Spleen (tissue), 11 donors: ENCODE results near the gene MYO9A. TPM values are rescaled to one million over a fixed set of nuclear protein-coding genes. Genes with fewer than 3 reads are reported as not detected.

Experiments used
- DNase-seq: peaks from one replicate; pipeline ENCODE4 v3.0.0-alpha.2; 2020
- H3K27ac ChIP-seq, 8 donors: fragments of 200-600 bp; sonication (generic) in 7 of 8; 1 replicate in 4 of 8; 2 replicates in 4 of 8; pipeline versions ENCODE4 v1.5.0 to v1.8.0; 2016 to 2021; ENCODE audit warnings: inconsistent platforms in 4 of 8, mild to moderate bottlenecking in 4 of 8, moderate library complexity in 1 of 8
- H3K27me3 ChIP-seq, 7 donors: fragments of 200-600 bp; sonication (generic) in 6 of 7; replicated peaks in 1 of 7; 1 replicate in 4 of 7; 2 replicates in 3 of 7; pipeline versions ENCODE4 v1.5.0 to v1.8.0; 2016 to 2021; ENCODE audit warnings: inconsistent platforms in 3 of 7, mild to moderate bottlenecking in 1 of 7
- H3K36me3 ChIP-seq, 6 donors: fragments of 200-600 bp; sonication (generic) in 5 of 6; 1 replicate in 4 of 6; 2 replicates in 2 of 6; pipeline versions ENCODE4 v1.5.0 to v1.8.0; 2016 to 2021; ENCODE audit warnings: inconsistent platforms in 2 of 6
- H3K4me1 ChIP-seq, 6 donors: fragments of 200-600 bp; sonication (generic) in 5 of 6; 1 replicate in 3 of 6; 2 replicates in 3 of 6; pipeline versions ENCODE4 v1.5.0 to v1.8.0; 2016 to 2021; ENCODE audit warnings: inconsistent platforms in 3 of 6
- H3K4me3 ChIP-seq, 8 donors: fragments of 200-600 bp; sonication (generic) in 7 of 8; 1 replicate in 4 of 8; 2 replicates in 4 of 8; pipeline versions ENCODE4 v1.5.0 to v1.8.0; 2016 to 2021; ENCODE audit warnings: inconsistent platforms in 4 of 8, mild to moderate bottlenecking in 4 of 8, moderate library complexity in 2 of 8
- H3K9me3 ChIP-seq, 8 donors: fragments of 200-600 bp; sonication (generic) in 7 of 8; 1 replicate in 4 of 8; 2 replicates in 4 of 8; pipeline versions ENCODE4 v1.5.0 to v1.8.0; 2016 to 2021; ENCODE audit warnings: inconsistent platforms in 4 of 8
- POLR2A ChIP-seq, 3 donors: fragments of 450-650 bp; IDR thresholded peaks; one replicate each; pipeline ENCODE4 v1.5.1; 2017; ENCODE audit warnings: antibody characterized with exemption in 3 of 3, mild to moderate bottlenecking in 1 of 3
- POLR2AphosphoS5 ChIP-seq, 3 donors: sonication (generic); formaldehyde crosslinking; IDR thresholded peaks; one replicate each; pipeline ENCODE4 v1.5.1; 2017; ENCODE audit warnings: antibody characterized with exemption in 3 of 3
- WGBS, 5 donors: extraction: QIAGEN DNeasy Blood & Tissue Kit in 3 of 5; methylation state at CpG; one replicate each; pipeline versions ENCODE4 v1.1.5 to v1.1.7; 2013 to 2018; 5-methylcytosine and 5-hydroxymethylcytosine counted together
- intact Hi-C: fragments of 100-400 bp; cut with DNase I; formaldehyde crosslinking; loops from one replicate; pipeline ENCODE4 v1.15.0; 2023; ENCODE audit warnings: low total_unique reads
- polyA plus RNA-seq, 3 donors: library from polyadenylated mRNA; stranded (reverse); fragments of 200-250 nt; gene quantifications; one replicate each; pipeline ENCODE4 v1.2.1, GENCODE V29; 2013
- total RNA-seq, 7 donors: library from RNA; depleted of rRNA in 3 of 7; stranded (reverse); fragments of >200 nt in 3 of 7; fragmentation: NEBNext Ultra II Directional in 4 of 7; extraction: Animal tissue kit (Norgen Biotek cat#: 25700) in 4 of 7; gene quantifications; one replicate each; pipeline versions ENCODE4 v1.1.0 to v1.2.1, GENCODE V29; 2016 to 2021
- TF ChIP-seq, protein P1 (sequence below), 11 experiments: fragments of 200-600 bp in 7 of 11; fragments of 450-650 bp in 4 of 11; sonication (generic) in 4 of 11; IDR thresholded peaks in 8 of 11; conservative IDR thresholded peaks in 3 of 11; 1 replicate in 7 of 11; 2 replicates in 4 of 11; pipeline versions ENCODE4 v1.4.0 to v1.8.0; 2016 to 2021; ENCODE audit warnings: antibody characterized with exemption in 11 of 11, inconsistent platforms in 4 of 11, mild to moderate bottlenecking in 1 of 11
- donor health status: healthy with polysubstance abuse.
- donor health status: DM: no; HTN: no; CAD: no; lungs with moderate emphysema.
- donor health status: DM: no; HTN: no; CAD: no.
- donor health status: Bipolar disorder and iron deficiency.
- donor health status: healthy.
- donor health status: DM: no; HTN: no; CAD: no.
- donor health status: DM: yes; HTN: yes; CAD: no.

The MYO9A gene
- total and polyA plus RNA-seq, 10 donors: 1.7 to 80.9 (median 50.9) TPM

DNA sequence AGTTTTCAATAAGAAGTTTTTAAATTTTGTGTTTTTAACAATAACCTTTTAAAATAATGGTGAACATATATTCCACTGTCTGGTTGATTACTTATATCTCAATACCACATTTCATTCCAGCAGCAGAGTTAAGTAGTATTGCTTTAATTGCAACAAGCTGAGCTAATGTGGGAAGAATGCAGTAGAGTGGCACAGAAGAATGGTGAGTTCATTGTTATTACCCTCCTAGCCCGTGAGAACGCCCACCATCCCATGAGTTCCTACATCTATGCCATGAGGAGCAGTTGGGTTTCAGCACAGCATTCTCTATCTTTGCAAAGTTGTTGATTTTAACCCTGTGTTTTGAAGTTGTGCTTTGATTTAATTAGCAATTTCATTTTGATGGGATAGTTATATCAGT, 325.4 kb downstream of the MYO9A start:
- TF ChIP-seq, protein P1, sequence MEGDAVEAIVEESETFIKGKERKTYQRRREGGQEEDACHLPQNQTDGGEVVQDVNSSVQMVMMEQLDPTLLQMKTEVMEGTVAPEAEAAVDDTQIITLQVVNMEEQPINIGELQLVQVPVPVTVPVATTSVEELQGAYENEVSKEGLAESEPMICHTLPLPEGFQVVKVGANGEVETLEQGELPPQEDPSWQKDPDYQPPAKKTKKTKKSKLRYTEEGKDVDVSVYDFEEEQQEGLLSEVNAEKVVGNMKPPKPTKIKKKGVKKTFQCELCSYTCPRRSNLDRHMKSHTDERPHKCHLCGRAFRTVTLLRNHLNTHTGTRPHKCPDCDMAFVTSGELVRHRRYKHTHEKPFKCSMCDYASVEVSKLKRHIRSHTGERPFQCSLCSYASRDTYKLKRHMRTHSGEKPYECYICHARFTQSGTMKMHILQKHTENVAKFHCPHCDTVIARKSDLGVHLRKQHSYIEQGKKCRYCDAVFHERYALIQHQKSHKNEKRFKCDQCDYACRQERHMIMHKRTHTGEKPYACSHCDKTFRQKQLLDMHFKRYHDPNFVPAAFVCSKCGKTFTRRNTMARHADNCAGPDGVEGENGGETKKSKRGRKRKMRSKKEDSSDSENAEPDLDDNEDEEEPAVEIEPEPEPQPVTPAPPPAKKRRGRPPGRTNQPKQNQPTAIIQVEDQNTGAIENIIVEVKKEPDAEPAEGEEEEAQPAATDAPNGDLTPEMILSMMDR (IDR thresholded peaks at IDR 0.05 in 8 of 11, conservative IDR thresholded peaks at IDR 0.05 in 3 of 11): no peak
- no peak for TF ChIP-seq POLR2AphosphoS5 (IDR thresholded peaks at IDR 0.05)
- TF ChIP-seq POLR2A (IDR thresholded peaks at IDR 0.05): no peak

GRCh38 chr15:71791975-71792374, 326.0 kb downstream of the MYO9A start:
- no peak overlapping the region for H3K4me3 ChIP-seq
- no peak for TF ChIP-seq POLR2AphosphoS5 (IDR thresholded peaks at IDR 0.05)
- TF ChIP-seq POLR2A (IDR thresholded peaks at IDR 0.05): no peak
- TF ChIP-seq, protein P1 (IDR thresholded peaks at IDR 0.05 in 8 of 11, conservative IDR thresholded peaks at IDR 0.05 in 3 of 11): no peak
- no peak overlapping the region for H3K27ac ChIP-seq
- WGBS, 5 donors: 85 to 97% (median 92%) methylated on average over 7 of the region's 7 CpGs
- H3K9me3 ChIP-seq: no peaks in the 10 kb centered on the region
- no peaks in the 10 kb centered on the region for H3K36me3 ChIP-seq
- no peak for DNase-seq
- H3K27me3 ChIP-seq: no peaks in the 10 kb centered on the region
- intact Hi-C loops: no loop called here
- no peaks in the 10 kb centered on the region for H3K4me1 ChIP-seq

More for the DNA sequence above, 325.4 kb downstream of the MYO9A start:
- Histone ChIP-seq H3K27ac (no peak overlapping the region), H3K4me1 (no peaks in the 10 kb centered on the region), H3K9me3 (no peaks in the 10 kb centered on the region), H3K4me3 (no peak overlapping the region), H3K27me3 (no peaks in the 10 kb centered on the region), H3K36me3 (no peaks in the 10 kb centered on the region)
- 66 to 82% (median 74%) methylated on average over 2 of the region's 2 CpGs for WGBS, 5 donors
- no peak for DNase-seq
- intact Hi-C loops: no loop called here

DNA sequence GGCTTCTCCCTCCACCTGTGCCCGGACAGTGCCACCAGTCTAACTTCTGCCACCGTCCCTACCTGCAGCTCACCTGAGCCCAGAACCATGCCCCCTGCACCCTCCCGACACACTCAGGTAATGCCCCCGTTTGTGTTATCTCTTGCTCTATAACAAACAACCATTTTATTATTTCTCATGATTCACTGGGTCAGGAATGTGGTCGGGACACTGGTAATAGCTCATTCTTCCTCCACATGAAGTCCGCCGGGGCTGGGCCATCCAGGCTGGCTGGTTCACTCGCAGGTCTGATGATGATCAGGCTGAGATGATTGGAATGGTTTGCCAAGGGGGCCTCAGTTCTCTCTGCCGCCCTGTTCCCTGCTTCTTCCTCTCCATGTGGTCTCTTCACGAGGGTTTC, 327.9 kb downstream of the MYO9A start:
- Histone ChIP-seq H3K4me3 (no peak overlapping the region), H3K9me3 (no peaks in the 10 kb centered on the region), H3K27ac (no peak overlapping the region), H3K27me3 (peaks cover 0 to 12% (median 0%) of the 10 kb centered on the region in 7 donors), H3K36me3 (no peaks in the 10 kb centered on the region), H3K4me1 (no peaks in the 10 kb centered on the region)
- no peak for DNase-seq
- intact Hi-C loops: no loop called here
- TF ChIP-seq POLR2A (IDR thresholded peaks at IDR 0.05) (no peak), POLR2AphosphoS5 (IDR thresholded peaks at IDR 0.05) (no peak)
- TF ChIP-seq, protein P1 (IDR thresholded peaks at IDR 0.05 in 8 of 11, conservative IDR thresholded peaks at IDR 0.05 in 3 of 11): no peak
- WGBS, 5 donors: 78 to 85% (median 81%) methylated on average over 10 of the region's 10 CpGs

DNA sequence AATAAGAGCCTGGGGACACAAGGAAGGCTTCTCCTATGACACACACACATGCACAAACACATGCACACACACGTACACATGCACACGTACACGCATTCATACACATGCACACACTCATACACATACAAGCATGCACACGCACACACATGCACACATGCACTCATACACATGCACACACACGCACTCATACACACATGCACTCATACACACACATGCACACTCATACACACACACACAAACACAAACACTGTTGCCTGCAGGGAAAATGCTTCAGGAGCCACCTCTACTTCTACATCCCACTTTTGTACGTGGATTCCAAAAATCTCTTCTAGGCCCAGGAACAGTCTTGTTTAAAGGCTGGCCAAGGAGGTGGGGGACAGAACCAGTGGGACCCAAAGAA, 328.3 kb downstream of the MYO9A start:
- Histone ChIP-seq H3K27me3 (peaks cover 0 to 16% (median 0%) of the 10 kb centered on the region in 7 donors), H3K9me3 (no peaks in the 10 kb centered on the region), H3K4me1 (no peaks in the 10 kb centered on the region), H3K27ac (no peak overlapping the region), H3K36me3 (no peaks in the 10 kb centered on the region), H3K4me3 (no peak overlapping the region)
- TF ChIP-seq, protein P1 (IDR thresholded peaks at IDR 0.05 in 8 of 11, conservative IDR thresholded peaks at IDR 0.05 in 3 of 11): no peak
- no peak for TF ChIP-seq POLR2A (IDR thresholded peaks at IDR 0.05)
- no peak for TF ChIP-seq POLR2AphosphoS5 (IDR thresholded peaks at IDR 0.05)
- intact Hi-C loops: no loop called here
- no peak for DNase-seq
- 84 to 96% (median 93%) methylated on average over 6 of the region's 6 CpGs for WGBS, 5 donors
